H9 (cell line): ENCODE data around the gene TECPR2. TPM values are rescaled to one million over a fixed set of nuclear protein-coding genes. Genes with fewer than 3 reads are reported as not detected.

Experiments
- DNase-seq: peaks from one replicate; pipeline ENCODE4 v3.0.0-alpha.2; 2017
- H2AFZ ChIP-seq: one replicate; pipeline ENCODE4 v1.6.1; 2013; ENCODE audit warnings: mild to moderate bottlenecking, low read length, control low read depth, moderate library complexity
- H2AK5ac ChIP-seq: 2 replicates; pipeline ENCODE4 v1.6.1; 2013; ENCODE audit warnings: low read length, control low read depth, mixed read lengths; ENCODE audit not compliant: insufficient read length
- H2BK120ac ChIP-seq: one replicate; pipeline ENCODE4 v1.6.1; 2013; ENCODE audit warnings: low read depth, mild to moderate bottlenecking, low read length, control low read depth, inconsistent platforms; ENCODE audit not compliant: poor library complexity, severe bottlenecking
- H2BK12ac ChIP-seq: 2 replicates; pipeline ENCODE4 v1.6.1; 2013; ENCODE audit warnings: low read length, control low read depth, mixed read lengths, low read depth; ENCODE audit not compliant: insufficient read length
- H2BK15ac ChIP-seq: 2 replicates; pipeline ENCODE4 v1.6.1; 2013; ENCODE audit warnings: low read depth, low read length, control low read depth
- H2BK20ac ChIP-seq: one replicate; pipeline ENCODE4 v1.6.1; 2013; ENCODE audit warnings: low read depth, mild to moderate bottlenecking, low read length, control low read depth, inconsistent platforms; ENCODE audit not compliant: poor library complexity, severe bottlenecking
- H2BK5ac ChIP-seq: 2 replicates; pipeline ENCODE4 v1.6.1; 2013; ENCODE audit warnings: low read length, control low read depth, mixed read lengths; ENCODE audit not compliant: insufficient read length
- H3K14ac ChIP-seq: 2 replicates; pipeline ENCODE4 v1.6.1; 2013; ENCODE audit warnings: low read length, control low read depth; ENCODE audit not compliant: insufficient read depth
- H3K18ac ChIP-seq: 2 replicates; pipeline ENCODE4 v1.6.1; 2013; ENCODE audit warnings: low read depth, mild to moderate bottlenecking, mixed read lengths, low read length, control low read depth; ENCODE audit not compliant: insufficient read length
- H3K23ac ChIP-seq: 2 replicates; pipeline ENCODE4 v1.6.1; 2013; ENCODE audit warnings: low read length, control low read depth, mixed read lengths, low read depth; ENCODE audit not compliant: insufficient read length
- H3K23me2 ChIP-seq: 2 replicates; pipeline ENCODE4 v1.6.1; 2013; ENCODE audit warnings: low read depth, mild to moderate bottlenecking, mixed read lengths, low read length, control low read depth; ENCODE audit not compliant: insufficient read length, poor library complexity, severe bottlenecking
- H3K27ac ChIP-seq: 2 replicates; pipeline ENCODE4 v1.5.1; 2013; ENCODE audit warnings: low read length, control low read depth, mixed read lengths, low read depth; ENCODE audit not compliant: insufficient read length
- H3K27me3 ChIP-seq: 2 replicates; pipeline ENCODE4 v1.6.1; 2013; ENCODE audit warnings: low read length, control low read depth, inconsistent platforms; ENCODE audit not compliant: insufficient read depth
- H3K4ac ChIP-seq: 2 replicates; pipeline ENCODE4 v1.6.1; 2013; ENCODE audit warnings: low read depth, mild to moderate bottlenecking, control low read depth, inconsistent platforms, low read length, moderate library complexity
- H3K4me1 ChIP-seq: 2 replicates; pipeline ENCODE4 v1.6.1; 2013; ENCODE audit warnings: low read length, control low read depth, inconsistent platforms; ENCODE audit not compliant: insufficient read depth
- H3K4me2 ChIP-seq: 2 replicates; pipeline ENCODE4 v1.6.1; 2013; ENCODE audit warnings: low read length, control low read depth, mixed read lengths; ENCODE audit not compliant: insufficient read length, insufficient read depth
- H3K56ac ChIP-seq: 2 replicates; pipeline ENCODE4 v1.6.1; 2013; ENCODE audit warnings: low read depth, mild to moderate bottlenecking, mixed read lengths, low read length, control low read depth; ENCODE audit not compliant: insufficient read length
- H3K79me1 ChIP-seq: 2 replicates; pipeline ENCODE4 v1.6.1; 2013; ENCODE audit warnings: low read depth, mild to moderate bottlenecking, moderate library complexity, low read length, control low read depth, inconsistent platforms; ENCODE audit not compliant: insufficient read depth, poor library complexity, severe bottlenecking
- H3K79me2 ChIP-seq: 2 replicates; pipeline ENCODE4 v1.6.1; 2013; ENCODE audit warnings: low read length, control low read depth, inconsistent platforms; ENCODE audit not compliant: insufficient read depth
- H3K9ac ChIP-seq: 2 replicates; pipeline ENCODE4 v1.6.1; 2013; ENCODE audit warnings: low read length, control low read depth, mixed read lengths; ENCODE audit not compliant: insufficient read length; ENCODE audit errors: extremely low read depth
- H3K9me3 ChIP-seq: one replicate; pipeline ENCODE4 v1.6.1; 2013; ENCODE audit warnings: low read depth, low read length, inconsistent platforms; ENCODE audit not compliant: control insufficient read depth
- H3T11ph ChIP-seq: one replicate; pipeline ENCODE4 v1.6.1; 2013; ENCODE audit warnings: mild to moderate bottlenecking, low read length, control low read depth, inconsistent platforms
- H4K20me1 ChIP-seq: one replicate; pipeline ENCODE4 v1.6.1; 2013; ENCODE audit not compliant: control insufficient read depth, insufficient read length, insufficient read depth
- H4K5ac ChIP-seq: 2 replicates; pipeline ENCODE4 v1.6.1; 2013; ENCODE audit warnings: low read depth, mild to moderate bottlenecking, mixed read lengths, low read length, control low read depth; ENCODE audit not compliant: insufficient read length
- H4K8ac ChIP-seq: replicated peaks from 2 replicates; pipeline ENCODE4 v1.6.1; 2013; ENCODE audit warnings: low read length, control low read depth, mixed read lengths, low read depth; ENCODE audit not compliant: insufficient read length
- H4K91ac ChIP-seq: 2 replicates; pipeline ENCODE4 v1.6.1; 2013; ENCODE audit warnings: low read depth, mild to moderate bottlenecking, moderate library complexity, mixed read lengths, low read length, control low read depth; ENCODE audit not compliant: insufficient read length
- H3K27ac Mint-ChIP-seq, 3 experiments: 2 replicates in 2 of 3; 3 replicates in 1 of 3; pipeline ENCODE4 v1.8.0; 2020 to 2021; ENCODE audit warnings: mixed read lengths in 3 of 3, mild to moderate bottlenecking in 1 of 3, moderate library complexity in 1 of 3
- H3K27me3 Mint-ChIP-seq: 2 replicates; pipeline ENCODE4 v1.8.0; 2021; ENCODE audit warnings: low read depth, mild to moderate bottlenecking, moderate library complexity, mixed read lengths
- H3K36me3 Mint-ChIP-seq, 3 experiments: 2 replicates in 2 of 3; 3 replicates in 1 of 3; pipeline ENCODE4 v1.8.0; 2020 to 2021; ENCODE audit warnings: low read depth in 3 of 3, mixed read lengths in 3 of 3; ENCODE audit not compliant: insufficient read depth in 1 of 3
- H3K4me1 Mint-ChIP-seq, 2 experiments: 2 replicates each; pipeline ENCODE4 v1.8.0; 2020; ENCODE audit warnings: mixed read lengths in 2 of 2
- H3K4me3 Mint-ChIP-seq, 2 experiments: 2 replicates in 1 of 2; 3 replicates in 1 of 2; pipeline ENCODE4 v1.8.0; 2020 to 2021; ENCODE audit warnings: mild to moderate bottlenecking in 2 of 2, mixed read lengths in 2 of 2, moderate library complexity in 1 of 2
- H3K9me3 Mint-ChIP-seq, 2 experiments: 2 replicates in 1 of 2; 3 replicates in 1 of 2; pipeline ENCODE4 v1.8.0; 2020; ENCODE audit warnings: mild to moderate bottlenecking in 2 of 2, mixed read lengths in 2 of 2, moderate library complexity in 1 of 2
- CTCF ChIP-seq: fragments of 200-600 bp; sonication (generic); conservative IDR thresholded peaks from 3 replicates; pipeline ENCODE4 v1.8.0; 2021; ENCODE audit warnings: antibody characterized with exemption, mild to moderate bottlenecking
- WGBS: extraction: QIAGEN DNeasy Blood & Tissue Kit; methylation state at CpG from one replicate; pipeline ENCODE4 v1.1.7; 2013; ENCODE audit warnings: missing lambda C conversion rate, low lambda C conversion rate, mixed read lengths; ENCODE audit not compliant: insufficient read length; ENCODE audit errors: extremely low coverage; 5-methylcytosine and 5-hydroxymethylcytosine counted together
- total RNA-seq: library from RNA; stranded (reverse); gene quantifications from 2 replicates; pipeline ENCODE4 v1.2.1, GENCODE V29; 2021

The TECPR2 gene
- total RNA-seq, 1 experiment from 2014 or later, result 15.4 TPM

- H2BK5ac ChIP-seq, result no peak overlapping the region
- H3T11ph ChIP-seq, result no peak overlapping the region
- no peak overlapping the region for H3K9ac ChIP-seq
- no peak overlapping the region for H3K4ac ChIP-seq
- H3K79me2 ChIP-seq, result no peaks in the 10 kb centered on the region; the same call in 1 of the 2 replicates
- H3K18ac ChIP-seq, result no peak overlapping the region
- H4K8ac ChIP-seq, result no peak overlapping the region
- H3K9me3 Mint-ChIP-seq, result no peaks in the 10 kb centered on the region
- H3K36me3 Mint-ChIP-seq, result peaks cover 2 to 29% (median 12%) of the 10 kb centered on the region in 3 experiments; a peak in 5 of 7 replicates
- no peak overlapping the region for H3K4me2 ChIP-seq
- H4K5ac ChIP-seq, result no peak overlapping the region
- DNase-seq, result no peak
- peaks cover 3% of the 10 kb centered on the region for H3K79me1 ChIP-seq
- no peak overlapping the region for H2AFZ ChIP-seq
- no peak overlapping the region; a peak in 1 of 7 replicates for H3K27ac Mint-ChIP-seq
- H2BK120ac ChIP-seq, result no peak overlapping the region
- H3K4me1 ChIP-seq, result peaks cover 5% of the 10 kb centered on the region; the same call in 1 of the 2 replicates
- H3K9me3 ChIP-seq, result no peaks in the 10 kb centered on the region
- peaks cover 12% of the 10 kb centered on the region for H3K23me2 ChIP-seq
- H3K4me3 Mint-ChIP-seq, result no peak overlapping the region
- H2BK15ac ChIP-seq, result no peak overlapping the region
- H4K20me1 ChIP-seq, result no peaks in the 10 kb centered on the region
- peak overlapping the region; percentile 59 for H4K91ac ChIP-seq
- H3K27ac ChIP-seq, result no peak overlapping the region
- no peak overlapping the region for H3K23ac ChIP-seq
- H3K4me1 Mint-ChIP-seq, result peaks cover 6 to 10% of the 10 kb centered on the region in 2 experiments
- H3K14ac ChIP-seq, result no peak overlapping the region
- no CpG with 5 or more reads among the region's 3 CpGs for WGBS
- no peak overlapping the region for H3K56ac ChIP-seq
- H2BK12ac ChIP-seq, result no peak overlapping the region
- H2AK5ac ChIP-seq, result no peak overlapping the region
- H3K27me3 ChIP-seq, result no peaks in the 10 kb centered on the region
- H3K27me3 Mint-ChIP-seq, result no peaks in the 10 kb centered on the region
- TF ChIP-seq CTCF, result no peak
- no peak overlapping the region for H2BK20ac ChIP-seq
These were observed 2.4 kb upstream of the TECPR2 start for GRCh38 chr14:102360388-102360787.
